ENCODE data around the gene LUC7L3.

DNA sequence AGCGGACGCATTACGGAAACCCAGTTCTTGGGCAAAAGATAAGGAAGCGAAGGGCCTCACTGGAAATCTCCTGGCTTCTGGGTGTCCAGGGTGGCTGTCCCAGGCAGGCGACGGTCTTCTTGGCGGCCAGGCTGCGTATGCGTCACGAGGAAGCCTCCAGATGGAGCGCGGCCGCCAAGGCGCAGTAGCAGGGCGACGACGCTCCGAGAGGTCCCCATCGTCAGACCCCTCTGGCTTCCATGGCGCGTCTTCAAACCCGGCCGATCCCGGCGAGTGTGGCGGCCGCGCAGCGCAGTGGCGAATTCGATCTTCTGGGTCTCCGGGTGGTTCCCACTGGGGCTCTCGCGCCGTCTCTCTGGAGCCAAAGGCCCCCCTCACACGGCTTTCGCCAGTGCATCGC, 61.8 kb downstream of the LUC7L3 start:
- TF ChIP-seq, protein P1, sequence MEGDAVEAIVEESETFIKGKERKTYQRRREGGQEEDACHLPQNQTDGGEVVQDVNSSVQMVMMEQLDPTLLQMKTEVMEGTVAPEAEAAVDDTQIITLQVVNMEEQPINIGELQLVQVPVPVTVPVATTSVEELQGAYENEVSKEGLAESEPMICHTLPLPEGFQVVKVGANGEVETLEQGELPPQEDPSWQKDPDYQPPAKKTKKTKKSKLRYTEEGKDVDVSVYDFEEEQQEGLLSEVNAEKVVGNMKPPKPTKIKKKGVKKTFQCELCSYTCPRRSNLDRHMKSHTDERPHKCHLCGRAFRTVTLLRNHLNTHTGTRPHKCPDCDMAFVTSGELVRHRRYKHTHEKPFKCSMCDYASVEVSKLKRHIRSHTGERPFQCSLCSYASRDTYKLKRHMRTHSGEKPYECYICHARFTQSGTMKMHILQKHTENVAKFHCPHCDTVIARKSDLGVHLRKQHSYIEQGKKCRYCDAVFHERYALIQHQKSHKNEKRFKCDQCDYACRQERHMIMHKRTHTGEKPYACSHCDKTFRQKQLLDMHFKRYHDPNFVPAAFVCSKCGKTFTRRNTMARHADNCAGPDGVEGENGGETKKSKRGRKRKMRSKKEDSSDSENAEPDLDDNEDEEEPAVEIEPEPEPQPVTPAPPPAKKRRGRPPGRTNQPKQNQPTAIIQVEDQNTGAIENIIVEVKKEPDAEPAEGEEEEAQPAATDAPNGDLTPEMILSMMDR (IDR thresholded peaks at IDR 0.05) = no peak
- TF ChIP-seq POLR2A (IDR thresholded peaks at IDR 0.05) = no peak
